Esophagus (tissue), 2 donors: Measurements from ENCODE around the gene HLCS. TPM values are rescaled to one million over a fixed set of nuclear protein-coding genes. Genes with fewer than 3 reads are reported as not detected.
A peak's percentile ranks its signal among the peaks of the same experiment; 100 is the strongest.

Experiments used
- H3K27ac ChIP-seq, 2 donors: one replicate each; pipeline ENCODE4 v1.5.1; 2013; ENCODE audit warnings: low read depth in 2 of 2, mild to moderate bottlenecking in 2 of 2, inconsistent platforms in 1 of 2, low read length in 1 of 2, moderate library complexity in 1 of 2
- H3K27me3 ChIP-seq, 2 donors: one replicate each; pipeline ENCODE4 v1.6.1; 2013; ENCODE audit warnings: low read length in 2 of 2, control low read depth in 1 of 2, mild to moderate bottlenecking in 1 of 2; ENCODE audit not compliant: insufficient read depth in 2 of 2, control insufficient read depth in 1 of 2
- H3K36me3 ChIP-seq, 2 donors: one replicate each; pipeline ENCODE4 v1.6.1; 2013; ENCODE audit warnings: low read length in 1 of 2; ENCODE audit not compliant: control insufficient read depth in 2 of 2, insufficient read depth in 2 of 2
- H3K4me1 ChIP-seq, 2 donors: one replicate each; pipeline ENCODE4 v1.6.1; 2013; ENCODE audit warnings: low read length in 1 of 2; ENCODE audit not compliant: control insufficient read depth in 2 of 2, insufficient read depth in 2 of 2
- H3K4me3 ChIP-seq, 2 donors: one replicate each; pipeline ENCODE4 v1.5.1; 2013; ENCODE audit warnings: low read length in 2 of 2, mild to moderate bottlenecking in 2 of 2, low read depth in 1 of 2, moderate library complexity in 1 of 2
- H3K9me3 ChIP-seq, 2 donors: one replicate each; pipeline ENCODE4 v1.6.1; 2013; ENCODE audit warnings: mild to moderate bottlenecking in 2 of 2, low read depth in 1 of 2, low read length in 1 of 2, moderate library complexity in 1 of 2; ENCODE audit not compliant: control insufficient read depth in 2 of 2, insufficient read depth in 1 of 2
- WGBS, 2 donors: extraction: QIAGEN DNeasy Blood & Tissue Kit; methylation state at CpG; one replicate each; pipeline ENCODE4 v1.1.7; 2013; 5-methylcytosine and 5-hydroxymethylcytosine counted together
- polyA plus RNA-seq, 2 donors: library from polyadenylated mRNA; stranded (reverse); fragments of 200-250 nt; gene quantifications; one replicate each; pipeline ENCODE4 v1.2.3, GENCODE V29; 2013
- donor health status: healthy with polysubstance abuse.
- donor health status: Bipolar disorder and iron deficiency.

Gene HLCS
- polyA plus RNA-seq, 2 donors: 3.9 to 4.8 TPM

GRCh38 chr21:36765229-36765628, 201.2 kb downstream of the HLCS start:
- Histone ChIP-seq H3K4me3 (no peak overlapping the region), H3K27ac (no peak overlapping the region), H3K4me1 (peaks cover 0 to 8% of the 10 kb centered on the region in 2 donors), H3K9me3 (no peaks in the 10 kb centered on the region), H3K36me3 (peaks cover 0 to 8% of the 10 kb centered on the region in 2 donors), H3K27me3 (no peaks in the 10 kb centered on the region)
- WGBS, 2 donors: 68 to 78% methylated on average over 4 of the region's 4 CpGs

GRCh38 chr21:36763305-36763704, 203.2 kb downstream of the HLCS start:
- no peaks in the 10 kb centered on the region for H3K27me3 ChIP-seq
- H3K36me3 ChIP-seq: peaks cover 0 to 8% of the 10 kb centered on the region in 2 donors
- H3K9me3 ChIP-seq: no peaks in the 10 kb centered on the region
- WGBS, 2 donors: 94% methylated on average over 6 of the region's 6 CpGs
- H3K27ac ChIP-seq: no peak overlapping the region
- H3K4me3 ChIP-seq: no peak overlapping the region
- H3K4me1 ChIP-seq: peaks cover 0 to 8% of the 10 kb centered on the region in 2 donors

- H3K27me3 ChIP-seq: no peaks in the 10 kb centered on the region
- no peaks in the 10 kb centered on the region for H3K9me3 ChIP-seq
- H3K4me3 ChIP-seq: no peak overlapping the region
- H3K4me1 ChIP-seq: peaks cover 0 to 8% of the 10 kb centered on the region in 2 donors
- no peak overlapping the region for H3K27ac ChIP-seq
- peaks cover 0 to 8% of the 10 kb centered on the region in 2 donors for H3K36me3 ChIP-seq
- 89 to 92% methylated on average over 9 of the region's 9 CpGs for WGBS, 2 donors
Observed at GRCh38 chr21:36762642-36763041, 203.8 kb downstream of the HLCS start.

- WGBS, 2 donors: 79 to 93% methylated on average over 11 of the region's 11 CpGs
Observed at GRCh38 chr21:36761685-36762084, 204.8 kb downstream of the HLCS start.

GRCh38 chr21:36759348-36760083, 207.0 kb downstream of the HLCS start:
- no peak overlapping the region for H3K4me3 ChIP-seq
- H3K27me3 ChIP-seq: no peaks in the 10 kb centered on the region
- H3K4me1 ChIP-seq: no peaks in the 10 kb centered on the region
- WGBS, 2 donors: 83 to 85% methylated on average over 12 of the region's 12 CpGs
- H3K9me3 ChIP-seq: no peaks in the 10 kb centered on the region
- H3K27ac ChIP-seq: no peak overlapping the region
- H3K36me3 ChIP-seq: peaks cover 0 to 2% of the 10 kb centered on the region in 2 donors

More at GRCh38 chr21:36761685-36762084, 204.8 kb downstream of the HLCS start:
- peaks cover 0 to 5% of the 10 kb centered on the region in 2 donors for H3K4me1 ChIP-seq
- peaks cover 0 to 8% of the 10 kb centered on the region in 2 donors for H3K36me3 ChIP-seq
- no peak overlapping the region for H3K4me3 ChIP-seq
- H3K27me3 ChIP-seq: no peaks in the 10 kb centered on the region
- H3K9me3 ChIP-seq: no peaks in the 10 kb centered on the region
- no peak overlapping the region for H3K27ac ChIP-seq

GRCh38 chr21:36757196-36757595, 209.3 kb downstream of the HLCS start:
- H3K27ac ChIP-seq: no peak overlapping the region
- H3K27me3 ChIP-seq: no peaks in the 10 kb centered on the region
- no peaks in the 10 kb centered on the region for H3K9me3 ChIP-seq
- peaks cover 0 to 6% of the 10 kb centered on the region in 2 donors for H3K36me3 ChIP-seq
- H3K4me1 ChIP-seq: peaks cover 0 to 3% of the 10 kb centered on the region in 2 donors
- 93 to 96% methylated on average over 6 of the region's 6 CpGs for WGBS, 2 donors
- H3K4me3 ChIP-seq: no peak overlapping the region

GRCh38 chr21:36756527-36756926, 209.9 kb downstream of the HLCS start:
- Histone ChIP-seq H3K36me3 (peaks cover 0 to 3% of the 10 kb centered on the region in 2 donors), H3K9me3 (no peaks in the 10 kb centered on the region), H3K27me3 (no peaks in the 10 kb centered on the region), H3K27ac (peak overlapping the region in 1 of 2 donors; percentile 11), H3K4me1 (peaks cover 0 to 3% of the 10 kb centered on the region in 2 donors), H3K4me3 (no peak overlapping the region)
- WGBS, 2 donors: 80% methylated on average over 7 of the region's 7 CpGs

GRCh38 chr21:36754241-36754898, 212.1 kb downstream of the HLCS start:
- Histone ChIP-seq H3K9me3 (no peaks in the 10 kb centered on the region), H3K4me1 (peaks cover 0 to 3% of the 10 kb centered on the region in 2 donors), H3K36me3 (peaks cover 0 to 7% of the 10 kb centered on the region in 2 donors), H3K27ac (peak overlapping the region in 1 of 2 donors; percentile 34), H3K4me3 (no peak overlapping the region), H3K27me3 (no peaks in the 10 kb centered on the region)
- WGBS, 2 donors: 74 to 79% methylated on average over 22 of the region's 22 CpGs

- WGBS, 2 donors: 73 to 83% methylated on average over 3 of the region's 3 CpGs
- Histone ChIP-seq H3K4me1 (peaks cover 0 to 3% of the 10 kb centered on the region in 2 donors), H3K9me3 (no peaks in the 10 kb centered on the region), H3K36me3 (peaks cover 0 to 7% of the 10 kb centered on the region in 2 donors), H3K27ac (no peak overlapping the region), H3K4me3 (no peak overlapping the region), H3K27me3 (no peaks in the 10 kb centered on the region)
Observed at GRCh38 chr21:36753556-36753955, 212.9 kb downstream of the HLCS start.
